ENCODE results near the gene LHFPL4. TPM values are rescaled to one million over a fixed set of nuclear protein-coding genes. Genes with fewer than 3 reads are reported as not detected.

LHFPL4 gene
- total and polyA plus RNA-seq, 2 of the 4 experiments (the other 2 are of a cell fraction) = not detected

DNA sequence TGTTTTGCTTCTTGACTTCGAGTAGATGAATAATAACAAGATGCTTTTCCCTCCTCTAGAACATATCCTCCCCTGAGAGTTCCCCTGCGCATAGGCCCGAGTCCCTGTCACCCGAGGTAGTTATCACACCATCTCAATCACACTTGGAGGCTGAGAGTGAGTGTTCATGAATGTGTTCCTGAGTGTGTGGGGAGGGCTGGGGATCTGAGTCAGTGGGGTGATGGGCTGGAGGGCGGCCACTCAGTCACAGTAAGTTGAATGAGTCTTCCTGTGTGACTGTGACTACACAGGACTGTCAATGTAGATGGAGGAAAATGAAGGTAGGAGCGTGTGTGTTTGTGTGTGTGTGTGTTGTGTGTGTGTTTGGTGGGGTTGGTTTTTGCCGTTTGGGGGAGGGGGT is 85.2 kb downstream of the LHFPL4 start:
- CTCF ChIA-PET = no interaction called here
- Histone ChIP-seq H3K9ac (ENCODE audit: low read depth, low read length) (no peak overlapping the region), H2BK5ac (ENCODE audit: low read depth, low read length, poor library complexity, severe bottlenecking) (no peak overlapping the region), H3K56ac (ENCODE audit: extremely low read depth, insufficient read depth, low read length) (no peak overlapping the region), H3K9me3 (ENCODE audit: control insufficient read depth, insufficient read depth, low read length) (no peaks in the 10 kb centered on the region), H3K27ac (ENCODE audit: insufficient read depth, low read length) (no peak overlapping the region), H3K14ac (replicated peaks; ENCODE audit: low read depth, low read length) (no peak overlapping the region), H3K4ac (ENCODE audit: low read depth, low read length) (no peak overlapping the region), H4K20me1 (ENCODE audit: insufficient read depth, low read length) (peaks cover 25% of the 10 kb centered on the region), H3K4me2 (ENCODE audit: low read depth, low read length) (no peak overlapping the region), H3K18ac (ENCODE audit: low read depth, low read length) (no peak overlapping the region), H4K5ac (ENCODE audit: low read depth, low read length) (no peak overlapping the region), H4K8ac (ENCODE audit: low read depth in 2 of 2, low read length in 2 of 2) (0 out of 4 replicates have a peak overlapping the region, but pooled peaks of 1 of the 2 experiments have one; percentile 14), H2BK15ac (ENCODE audit: low read depth, low read length) (no peak overlapping the region), H3K27me3 (ENCODE audit: control insufficient read depth, insufficient read depth, low read length) (no peaks in the 10 kb centered on the region), H3K4me3 (ENCODE audit: insufficient read depth, low read depth, low read length) (no peak overlapping the region), H2AK5ac (ENCODE audit: low read depth, low read length) (no peak overlapping the region), H2AK9ac (replicated peaks; ENCODE audit: low read depth, low read length, poor library complexity) (no peak overlapping the region), H3K23ac (ENCODE audit: low read depth, low read length) (no peak overlapping the region), H3K9me1 (ENCODE audit: insufficient read depth, low read length) (peaks cover 14% of the 10 kb centered on the region), H2BK20ac (ENCODE audit: low read depth, low read length) (no peak overlapping the region), H4K91ac (ENCODE audit: insufficient read depth, low read depth, low read length) (no peak overlapping the region), H3K36me3 (ENCODE audit: control insufficient read depth, insufficient read depth, low read length) (peaks cover 60% of the 10 kb centered on the region), H3K4me1 (ENCODE audit: control insufficient read depth, insufficient read depth, low read length) (no peaks in the 10 kb centered on the region), H2AFZ (replicated peaks; ENCODE audit: low read length, poor library complexity) (no peak overlapping the region), H2BK120ac (ENCODE audit: low read depth, low read length) (no peak overlapping the region), H3K79me1 (ENCODE audit: low read depth in 1 of 2, low read length in 2 of 2) (peaks cover 52 to 60% of the 10 kb centered on the region in 2 experiments)
- TF ChIP-seq MAZ (IDR thresholded peaks at IDR 0.05; ENCODE audit: borderline replicate concordance, low read depth, low read length) (no peak), MXI1 (IDR thresholded peaks at IDR 0.05; ENCODE audit: borderline replicate concordance, low read depth, low read length) (no peak)
- TF ChIP-seq, protein P1, sequence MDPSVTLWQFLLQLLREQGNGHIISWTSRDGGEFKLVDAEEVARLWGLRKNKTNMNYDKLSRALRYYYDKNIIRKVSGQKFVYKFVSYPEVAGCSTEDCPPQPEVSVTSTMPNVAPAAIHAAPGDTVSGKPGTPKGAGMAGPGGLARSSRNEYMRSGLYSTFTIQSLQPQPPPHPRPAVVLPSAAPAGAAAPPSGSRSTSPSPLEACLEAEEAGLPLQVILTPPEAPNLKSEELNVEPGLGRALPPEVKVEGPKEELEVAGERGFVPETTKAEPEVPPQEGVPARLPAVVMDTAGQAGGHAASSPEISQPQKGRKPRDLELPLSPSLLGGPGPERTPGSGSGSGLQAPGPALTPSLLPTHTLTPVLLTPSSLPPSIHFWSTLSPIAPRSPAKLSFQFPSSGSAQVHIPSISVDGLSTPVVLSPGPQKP (IDR thresholded peaks at IDR 0.05; ENCODE audit: borderline replicate concordance, low read depth, low read length) = no peak
- TF ChIP-seq, protein P2, sequence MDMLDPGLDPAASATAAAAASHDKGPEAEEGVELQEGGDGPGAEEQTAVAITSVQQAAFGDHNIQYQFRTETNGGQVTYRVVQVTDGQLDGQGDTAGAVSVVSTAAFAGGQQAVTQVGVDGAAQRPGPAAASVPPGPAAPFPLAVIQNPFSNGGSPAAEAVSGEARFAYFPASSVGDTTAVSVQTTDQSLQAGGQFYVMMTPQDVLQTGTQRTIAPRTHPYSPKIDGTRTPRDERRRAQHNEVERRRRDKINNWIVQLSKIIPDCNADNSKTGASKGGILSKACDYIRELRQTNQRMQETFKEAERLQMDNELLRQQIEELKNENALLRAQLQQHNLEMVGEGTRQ (IDR thresholded peaks at IDR 0.05; ENCODE audit: low read depth, low read length) = no peak
- POLR2A ChIA-PET (ENCODE audit: unreplicated experiment) = no interaction called here
- intact Hi-C loops (cut with micrococcal nuclease) = loop anchor here (5.0 kb wide), 1 partner anchor 36 kb away; no protein-coding TSS in a partner anchor
- BruUV-seq (replicated peaks) = no TSS peak
- ATAC-seq (ENCODE audit: low read depth) (peak; percentile 46; the same call in 1 of the 2 replicates), DNase-seq (peak; percentile 37)
- WGBS, 2 experiments (ENCODE audit: extremely low coverage in 2 of 2, insufficient read length in 1 of 2) = 71% methylated on average over 1 of the region's 7 CpGs; no CpG with 5 or more reads in 1 of the 2 experiments
- dilution Hi-C loops (cut with HindIII; ENCODE audit: low sequenced_read_pairs, unreplicated experiment) = no loop called here
- in situ Hi-C loops (cut with MboI; ENCODE audit: low sequenced_read_pairs) = no loop called here
